Activated CD8-positive, alpha-beta memory T cell treated with anti-CD3 and anti-CD28 coated beads, Interleukin-2, amount 50 U/mL, for 1 hour (primary cell): ENCODE results near the gene AXIN1.
A peak's percentile ranks its signal among the peaks of the same experiment; 100 is the strongest.
"Not testable (repeated sequence)": the region's sequence is repeated elsewhere in the genome, so short reads cannot be mapped to it uniquely, and the experiment has no call there.

Source experiments
- DNase-seq: peaks from one replicate; pipeline ENCODE4 v3.0.0-alpha.2; 2020; ENCODE audit errors: extremely low read depth

AXIN1 gene

DNA sequence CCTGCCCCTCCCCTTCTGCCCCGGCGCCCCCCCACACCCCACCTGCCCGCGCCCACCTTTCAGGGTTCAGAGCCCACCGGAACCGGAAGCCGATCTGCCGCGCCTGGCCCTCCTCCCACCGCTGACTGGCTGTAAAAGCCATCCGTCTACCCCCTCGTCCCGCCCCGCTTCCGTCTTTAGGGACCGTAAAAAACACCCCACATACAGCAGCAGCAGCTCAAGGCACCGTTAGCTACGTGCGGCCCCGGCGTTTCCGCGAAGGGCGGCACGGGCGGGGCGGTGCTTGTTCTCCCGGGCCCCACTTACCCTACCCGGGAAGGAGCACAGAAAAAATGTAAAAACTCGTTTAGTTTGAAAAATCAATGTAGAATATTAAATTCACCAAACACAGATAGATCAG is 17.9 kb upstream of the AXIN1 start, which contains the start of gene MRPL28:
Gene MRPL28, minus strand, starts transcription at position 96 of the 400 bp plus-strand sequence. CDS start 320 bp downstream, outside the sequence.
- peak; percentile 82 for DNase-seq

DNA sequence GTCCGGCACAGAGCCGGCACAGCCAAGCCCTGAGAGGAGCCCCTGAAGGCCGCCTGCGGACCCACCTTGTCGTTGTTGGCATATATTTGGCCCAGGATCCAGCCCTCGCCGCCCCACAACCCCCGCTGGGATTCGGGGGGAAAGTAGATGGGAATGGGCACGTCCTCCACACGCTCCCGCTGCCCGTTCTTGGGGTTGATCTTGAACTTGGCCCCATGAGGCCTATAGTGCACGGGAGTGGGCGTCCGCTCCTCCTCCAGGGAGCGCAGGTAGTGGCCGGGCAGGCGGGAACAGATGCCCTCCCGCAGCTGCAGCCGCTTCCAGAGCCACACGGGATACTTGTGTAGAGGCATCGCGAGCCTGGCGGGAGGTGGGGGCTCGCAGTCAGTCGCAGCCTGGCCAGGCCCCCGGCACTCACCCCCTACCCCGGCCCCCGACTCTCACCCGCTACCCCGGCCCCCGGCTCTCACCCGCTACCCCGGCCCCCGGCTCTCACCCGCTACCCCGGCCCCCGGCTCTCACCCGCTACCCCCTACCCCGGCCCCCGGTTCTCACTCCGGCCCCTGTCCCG is 17.4 kb upstream of the AXIN1 start:
- DNase-seq: no peak

DNA sequence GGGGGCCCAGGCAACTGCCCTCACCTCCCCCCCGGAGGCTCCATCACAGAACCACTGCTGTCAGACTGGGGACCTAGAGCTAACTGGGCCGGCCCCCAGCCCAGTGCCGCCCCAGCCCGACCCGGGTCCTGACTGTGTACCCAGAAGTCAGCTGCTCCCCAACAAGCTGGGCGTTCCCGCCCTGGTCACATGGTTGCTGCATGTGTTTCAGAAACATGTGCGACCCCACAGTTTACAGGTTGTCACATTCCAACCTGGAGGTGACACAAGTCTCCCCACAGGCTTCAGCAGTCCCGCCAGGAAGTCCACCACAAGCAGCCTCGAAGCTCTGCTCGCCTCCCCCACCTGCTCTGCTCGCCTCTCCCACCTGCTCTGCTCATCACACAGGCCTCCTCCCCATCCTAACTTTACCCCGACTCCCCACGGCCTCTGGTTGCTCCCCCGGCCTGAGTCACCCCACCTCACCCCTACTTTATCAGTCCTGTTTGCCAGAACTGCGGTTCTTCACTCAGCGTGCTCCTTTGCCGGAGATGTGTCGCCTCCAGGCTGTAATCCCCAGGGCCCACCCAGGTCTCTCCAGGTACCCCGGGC is 16.8 kb upstream of the AXIN1 start:
- DNase-seq: no peak

DNA sequence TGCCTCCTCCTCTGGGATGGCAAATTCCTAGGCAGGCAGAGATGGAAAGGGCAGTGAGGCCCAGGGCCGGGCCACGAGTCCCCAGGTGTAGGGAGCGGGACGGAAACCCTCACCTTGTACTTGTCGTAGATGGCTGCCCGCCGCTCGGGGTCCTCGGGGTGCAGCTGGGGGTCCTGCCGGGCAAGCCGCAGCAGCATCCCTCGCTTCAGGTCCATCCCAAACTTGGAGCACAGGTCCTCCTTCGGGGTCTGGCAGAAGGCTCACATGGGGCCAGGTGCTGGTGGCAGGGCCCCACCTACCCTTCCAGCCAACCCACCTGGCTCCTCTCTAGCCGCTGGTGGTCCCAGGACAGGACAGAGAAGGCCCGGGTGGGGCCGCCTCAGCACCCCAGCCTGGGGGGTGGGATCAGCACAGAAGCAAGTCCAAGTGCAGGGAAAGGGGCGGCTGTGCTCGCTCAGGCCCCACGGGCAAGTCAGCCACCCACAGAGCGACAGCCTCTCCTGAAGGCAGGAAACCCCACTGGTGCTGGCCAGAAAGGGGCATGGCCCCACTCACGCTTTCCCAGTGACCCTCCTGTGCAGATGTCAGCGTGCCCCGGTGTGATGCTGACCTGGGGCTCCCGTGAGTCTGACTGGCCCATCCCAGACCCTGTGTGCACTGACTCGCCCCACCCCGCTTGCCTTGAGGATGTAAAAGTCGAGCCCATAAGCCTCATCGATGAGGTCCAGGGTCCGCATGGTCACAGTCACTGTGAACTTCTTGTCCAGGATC is 16.1 kb upstream of the AXIN1 start:
- no peak for DNase-seq

DNA sequence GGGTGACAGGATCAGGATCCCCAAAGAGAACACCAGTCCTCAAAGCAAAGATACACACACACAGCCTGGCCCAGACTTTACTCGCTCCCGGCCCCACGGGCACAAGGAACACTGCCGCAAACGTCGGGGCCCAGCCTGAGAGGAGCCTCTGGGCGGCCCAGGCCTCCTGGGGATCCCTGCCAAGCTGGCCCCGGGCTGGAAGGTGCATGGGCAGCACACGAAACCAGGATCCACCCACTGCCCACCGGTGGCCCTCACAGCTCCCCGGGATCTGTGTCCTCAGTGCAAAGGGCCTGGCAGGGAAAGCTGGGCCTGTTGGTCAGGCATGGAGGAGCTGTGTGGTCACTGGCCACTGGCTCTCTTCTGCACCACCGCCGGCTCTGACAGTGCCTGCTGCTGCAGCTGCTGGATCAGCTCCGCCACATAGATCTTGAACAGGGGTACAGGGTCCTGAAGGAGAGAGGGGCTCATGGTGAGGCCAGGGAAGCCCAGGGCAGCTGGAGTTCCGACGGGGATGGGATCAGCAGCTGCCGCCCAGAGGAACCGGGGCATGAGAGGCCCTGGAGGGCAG is 14.9 kb upstream of the AXIN1 start:
- DNase-seq: no peak

DNA sequence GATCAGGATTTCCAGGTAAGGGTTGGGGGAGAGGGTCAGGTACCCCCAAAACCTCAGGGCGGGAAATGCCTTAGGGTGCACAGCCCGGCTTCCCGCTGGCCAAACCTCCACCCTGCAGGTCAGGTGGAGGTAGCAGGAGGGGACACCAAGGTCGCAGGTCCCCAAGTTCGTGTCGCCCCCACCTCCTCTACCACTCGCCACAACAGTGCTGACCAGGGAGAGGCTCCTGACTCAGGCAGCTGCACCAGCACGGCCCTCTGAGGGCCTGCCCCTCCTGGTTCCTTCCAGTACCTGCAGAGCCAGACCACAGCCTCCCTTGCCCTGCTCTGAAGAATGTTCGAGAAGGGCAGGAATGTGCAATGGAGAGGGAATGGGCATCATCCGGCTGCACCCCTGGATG is 14.0 kb upstream of the AXIN1 start:
- no peak for DNase-seq

DNA sequence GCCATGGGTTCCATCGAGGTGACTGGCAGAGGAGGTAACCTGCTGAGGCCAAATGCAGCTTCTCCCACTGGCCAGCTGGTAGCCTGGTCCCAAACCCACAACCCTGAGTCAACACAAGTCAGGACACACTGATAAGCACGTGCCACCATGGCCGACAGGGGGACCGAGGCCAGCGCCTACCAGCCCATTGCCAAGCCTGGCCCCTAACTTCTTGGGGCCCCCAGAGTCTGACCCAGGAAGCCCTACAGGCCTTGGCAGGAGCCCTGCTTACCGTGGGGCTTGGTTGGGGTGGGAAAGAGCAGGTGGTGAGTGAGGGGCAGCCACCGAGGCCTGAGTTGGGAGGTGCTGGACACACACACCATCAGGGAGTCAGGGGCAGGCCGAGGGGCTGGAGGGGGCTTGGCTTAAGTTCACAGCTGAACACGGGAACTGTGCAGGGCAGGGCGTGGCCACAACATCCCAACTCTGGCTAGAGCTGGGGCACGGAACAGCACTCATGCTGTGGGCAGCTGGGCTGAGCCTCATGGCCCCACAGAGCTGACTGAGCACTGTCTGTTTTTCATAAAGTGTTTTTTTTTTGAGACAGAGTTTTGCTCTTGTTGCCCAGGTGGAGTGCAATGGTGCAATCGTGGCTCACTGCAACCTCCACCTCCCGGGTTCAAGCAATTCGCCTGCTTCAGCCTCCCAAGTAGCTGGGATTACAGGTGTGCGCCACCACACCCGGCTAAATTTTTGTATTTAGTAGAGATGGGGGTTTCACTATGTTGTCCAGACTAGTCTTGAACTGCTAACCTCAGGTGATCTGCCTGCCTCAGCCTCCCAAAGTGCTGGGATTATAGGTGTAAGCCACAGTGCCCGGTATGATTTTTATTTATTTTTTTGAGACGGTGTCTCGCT is 12.3 kb upstream of the AXIN1 start:
- DNase-seq: no peak

DNA sequence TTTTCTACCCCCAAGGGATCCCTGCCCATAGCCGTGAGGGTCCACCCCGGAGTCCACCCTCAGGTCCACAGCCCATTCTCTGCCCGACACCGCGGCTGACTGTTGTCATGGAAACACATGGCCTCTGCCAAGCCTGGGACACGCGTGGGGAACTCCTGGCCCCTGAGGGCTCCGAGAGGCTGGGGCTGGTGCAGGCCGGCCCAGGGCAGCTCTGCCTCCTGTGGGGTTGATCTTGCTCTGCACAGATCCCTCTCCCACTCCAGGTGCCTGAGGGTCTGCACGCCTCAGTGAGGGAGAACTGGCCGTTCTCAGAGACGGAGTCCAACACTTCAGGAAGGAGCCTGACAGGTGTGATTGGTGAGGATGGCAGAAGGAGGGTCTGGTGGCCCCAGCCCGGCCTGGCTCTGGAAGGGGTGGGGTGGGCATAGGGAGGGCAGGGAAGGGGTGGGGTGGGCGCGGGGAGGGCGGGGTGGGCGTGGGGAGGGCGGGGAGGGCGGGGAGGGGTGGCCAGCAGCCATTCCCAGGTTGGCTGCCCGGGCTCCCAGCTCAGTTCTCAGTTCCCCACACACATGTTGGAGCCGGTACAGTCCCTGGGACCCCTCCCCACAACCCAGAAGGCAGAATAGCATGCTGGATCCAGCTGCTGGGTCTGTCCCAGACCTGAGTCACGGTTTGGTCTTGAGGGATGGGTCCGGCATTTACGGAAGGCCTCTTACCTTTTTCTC is 11.4 kb upstream of the AXIN1 start:
- no peak for DNase-seq

DNA sequence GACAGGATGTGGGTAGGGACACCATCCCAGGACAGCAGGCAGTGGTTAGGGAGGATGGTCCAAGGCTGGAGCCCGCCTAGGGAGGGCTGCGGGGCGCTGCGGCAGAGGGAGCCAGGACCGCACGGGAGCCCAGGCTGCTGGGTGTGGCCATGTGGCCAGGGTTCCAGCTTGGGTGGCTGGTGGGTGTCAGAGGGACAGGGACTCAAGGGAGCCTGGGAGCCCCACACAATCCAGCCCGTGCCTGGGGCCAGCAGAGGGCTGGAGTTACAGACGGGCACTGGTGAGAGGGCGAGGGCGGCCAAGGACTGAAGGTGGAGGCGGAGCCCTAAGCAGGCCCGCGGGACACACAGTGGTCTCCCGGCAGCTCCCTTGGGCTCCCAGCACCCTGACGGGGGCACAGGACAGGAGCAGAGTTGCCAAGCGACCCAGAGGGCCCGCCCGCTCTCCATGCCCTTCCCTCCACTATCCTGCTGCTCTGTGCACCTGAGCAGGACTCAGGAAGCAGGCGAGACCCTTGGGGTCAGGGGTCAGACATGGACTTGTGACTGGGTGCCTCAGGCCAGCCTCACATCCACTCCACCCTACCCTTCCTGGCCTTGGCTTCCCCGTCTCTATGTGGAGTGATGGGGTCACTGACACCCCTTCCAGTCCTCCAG is 10.7 kb upstream of the AXIN1 start:
- no peak for DNase-seq

DNA sequence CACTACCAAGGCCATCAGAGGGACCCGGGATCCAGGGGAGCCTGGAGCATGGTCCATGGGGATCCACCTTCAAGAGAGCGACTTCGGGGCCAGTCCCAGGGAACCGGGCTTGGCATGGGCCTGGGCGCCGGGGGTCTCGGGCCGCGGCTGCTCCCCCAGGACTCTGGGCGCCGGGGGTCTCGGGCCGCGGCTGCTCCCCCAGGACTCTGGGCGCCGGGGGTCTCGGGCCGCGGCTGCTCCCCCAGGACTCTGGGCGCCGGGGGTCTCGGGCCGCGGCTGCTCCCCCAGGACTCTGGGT is 10.1 kb upstream of the AXIN1 start:
- DNase-seq: not testable (repeated sequence)

DNA sequence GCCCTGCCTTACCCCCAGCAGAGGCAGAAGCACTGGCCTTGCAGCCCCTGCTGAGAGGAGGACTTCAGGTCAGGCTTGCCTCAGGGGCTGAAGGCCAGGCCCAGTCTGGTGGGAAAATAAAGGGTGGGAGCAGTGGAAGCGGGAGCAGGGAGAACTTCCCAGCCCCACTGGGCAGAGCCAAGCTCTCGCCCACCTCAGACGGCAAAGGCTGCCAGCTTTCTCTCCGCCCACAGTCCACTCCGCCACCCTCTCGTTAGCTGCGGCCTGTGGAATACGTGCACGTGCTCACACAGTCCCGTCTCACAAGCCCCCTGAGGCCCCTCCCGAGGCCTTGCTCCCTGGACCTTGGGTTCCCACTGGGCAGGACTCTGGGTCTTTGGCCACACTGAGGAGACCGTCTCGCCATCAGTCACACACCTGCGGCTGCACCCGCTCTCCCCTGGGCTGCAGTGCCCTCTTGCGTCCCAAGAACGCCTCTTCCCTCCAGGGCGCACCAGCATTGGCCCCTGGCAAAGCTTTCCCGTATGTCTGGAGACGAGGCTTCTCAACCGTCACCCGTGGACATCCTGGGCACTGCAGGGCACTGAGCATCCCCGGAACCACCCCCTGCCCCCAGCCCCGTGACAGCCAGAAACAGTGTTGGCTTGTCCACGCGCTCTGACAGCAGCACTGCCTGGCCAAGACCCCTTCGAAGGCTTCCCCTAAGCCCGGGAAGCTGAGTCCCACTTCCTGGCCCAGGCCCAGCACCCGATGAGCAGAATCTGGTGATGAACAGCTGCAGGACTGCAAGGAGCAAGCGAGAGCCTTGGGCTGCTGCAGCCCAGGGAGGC is 9.6 kb upstream of the AXIN1 start:
- DNase-seq: no peak

DNA sequence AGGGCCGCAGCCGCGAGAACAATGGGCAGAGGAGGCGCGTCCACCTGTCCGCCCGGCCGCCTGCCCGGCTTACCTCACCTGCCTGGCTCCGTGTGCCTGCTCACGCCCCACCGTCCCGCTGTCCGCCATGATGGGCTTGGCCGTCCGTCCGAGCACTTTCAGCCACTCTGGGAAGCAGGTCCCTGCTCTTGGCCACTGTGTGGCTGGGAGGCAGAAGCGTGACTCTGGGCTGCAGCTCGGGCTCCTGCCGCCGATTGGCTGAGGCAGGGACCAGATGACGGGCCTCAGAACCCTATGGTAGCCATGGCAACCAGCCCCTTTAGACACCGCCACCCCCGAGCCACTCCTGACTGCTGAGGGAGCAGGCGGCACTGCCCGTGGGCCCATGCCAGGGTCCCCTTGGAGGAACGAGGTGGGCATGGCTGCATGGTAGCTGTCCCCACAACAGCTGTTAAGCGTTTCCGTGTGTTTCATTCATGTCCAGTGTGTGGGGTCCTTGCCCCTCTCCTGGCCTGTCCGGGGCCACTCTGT is 8.9 kb upstream of the AXIN1 start:
- DNase-seq: no peak

DNA sequence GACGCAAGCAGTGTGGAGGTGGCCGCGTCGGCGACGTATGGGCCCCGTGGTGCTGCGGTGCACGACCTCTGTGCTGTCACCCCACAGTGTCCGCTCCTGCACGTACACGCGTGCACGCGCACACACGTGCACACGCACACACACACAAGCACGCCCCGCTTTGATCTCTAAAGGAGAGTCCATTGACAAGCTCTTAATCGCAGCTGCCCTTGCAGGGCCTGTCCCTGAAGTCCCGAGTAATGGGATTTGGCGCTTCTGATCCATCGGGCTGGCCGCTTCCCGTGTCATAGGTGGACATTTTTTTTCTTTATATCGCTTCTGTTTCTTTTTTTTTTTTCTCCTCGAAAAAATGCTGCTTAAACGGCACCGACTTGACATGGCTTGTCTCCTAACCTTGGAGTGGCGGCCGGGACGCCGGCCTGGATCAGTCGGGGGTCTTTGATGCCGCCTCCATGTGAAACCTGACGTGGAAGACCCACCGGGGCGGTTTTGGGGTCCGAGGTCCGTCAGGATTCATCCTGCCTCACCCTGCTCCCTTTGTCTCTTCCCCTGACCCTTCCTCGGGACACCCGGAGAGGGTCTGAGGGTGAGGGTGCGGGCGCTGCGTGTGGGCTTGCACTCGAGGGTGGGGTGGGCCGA is 8.3 kb upstream of the AXIN1 start:
- DNase-seq: no peak

DNA sequence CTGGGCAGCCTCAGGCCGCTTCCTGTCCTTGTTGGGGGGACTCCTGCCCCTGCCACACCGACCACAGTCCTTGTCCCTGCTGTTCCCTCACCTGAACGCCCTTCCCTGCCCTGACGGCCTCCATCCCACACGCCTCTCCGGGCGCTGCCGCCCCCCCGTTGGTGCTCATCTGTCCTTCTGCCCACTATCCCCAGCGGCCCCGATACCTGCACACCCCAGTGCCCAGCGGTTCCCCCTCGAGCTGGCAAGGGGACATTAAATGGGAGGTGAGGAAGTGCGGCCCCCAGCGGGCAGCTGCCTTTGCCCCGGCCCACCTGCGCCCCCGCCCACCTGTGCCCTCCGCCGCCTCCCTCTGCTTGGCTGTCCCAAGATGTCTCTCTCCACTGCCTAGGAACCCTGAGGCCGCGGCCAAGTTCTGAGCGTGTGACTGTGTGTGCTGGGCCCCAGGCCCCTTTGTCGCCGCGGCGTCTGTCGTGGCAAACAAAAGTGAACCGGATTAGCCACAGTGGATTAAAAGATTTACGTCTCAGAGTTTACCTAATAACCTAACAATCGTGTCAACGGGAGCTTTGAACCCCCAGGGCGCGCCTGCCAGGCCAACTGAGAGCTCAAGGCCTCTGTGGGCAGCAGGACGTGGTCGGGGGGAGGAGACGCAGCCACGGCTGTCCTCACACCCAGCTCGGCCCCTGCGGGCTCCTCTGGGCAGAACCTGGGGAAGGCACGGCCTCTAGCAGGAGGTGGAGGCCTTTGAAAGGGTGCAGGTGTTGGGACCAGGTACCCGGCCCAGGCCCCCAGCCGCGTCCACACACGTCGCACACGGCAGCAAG is 7.6 kb upstream of the AXIN1 start:
- DNase-seq: no peak

DNA sequence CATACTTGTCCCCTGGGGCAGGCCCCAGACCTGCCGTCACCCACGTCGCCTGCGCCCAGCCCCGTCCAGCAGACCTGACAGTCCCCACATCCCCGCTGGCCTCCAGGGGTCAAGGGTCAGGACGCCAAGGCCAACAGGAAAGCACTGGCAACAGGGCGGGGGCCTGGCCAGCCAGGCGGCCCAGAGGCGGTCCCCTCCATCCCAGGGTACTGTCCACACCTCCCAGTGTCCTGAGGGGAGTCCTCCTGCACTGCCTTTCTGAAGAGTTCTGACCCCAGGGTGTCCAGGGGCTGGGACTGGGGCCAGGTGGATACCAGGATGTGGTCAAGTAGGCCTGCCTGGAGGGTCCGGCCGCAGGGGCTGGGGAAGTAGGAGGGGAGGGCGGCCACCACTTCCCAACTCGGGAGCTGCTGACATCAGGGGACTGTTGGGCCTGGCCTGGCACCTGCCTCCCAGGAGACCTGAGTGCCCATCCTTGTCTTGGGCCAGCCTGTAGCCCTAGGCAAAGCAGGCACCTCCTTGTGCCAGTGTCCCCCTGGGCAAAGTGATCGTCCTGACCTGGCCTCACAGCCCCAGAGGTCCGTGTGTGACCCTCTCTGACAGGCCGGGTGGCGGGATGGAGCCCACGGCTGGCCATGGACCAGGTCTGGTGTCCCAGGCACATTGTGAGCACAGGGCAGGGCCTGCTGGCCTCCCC is 6.7 kb upstream of the AXIN1 start:
- no peak for DNase-seq

DNA sequence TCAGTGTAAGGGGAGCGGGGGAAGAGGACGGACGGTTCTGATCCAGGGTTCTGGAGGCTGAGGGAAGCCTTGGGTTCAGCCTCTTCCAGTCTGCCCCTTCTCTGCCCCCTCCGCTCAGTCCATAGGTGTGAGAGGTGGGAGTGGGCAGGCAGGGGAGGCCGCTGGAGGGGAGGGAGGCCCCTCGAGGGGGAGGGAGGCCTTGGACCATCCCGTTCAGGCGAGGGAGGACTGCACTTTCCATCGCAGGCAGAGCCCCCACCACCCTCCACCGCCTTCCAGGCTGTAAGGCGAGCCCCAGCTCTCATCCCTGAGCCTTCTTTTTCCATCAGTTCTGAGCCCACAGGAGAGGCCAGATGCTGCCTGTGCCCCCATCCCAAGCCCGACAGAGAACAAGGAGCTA is 4.2 kb upstream of the AXIN1 start:
- no peak for DNase-seq

DNA sequence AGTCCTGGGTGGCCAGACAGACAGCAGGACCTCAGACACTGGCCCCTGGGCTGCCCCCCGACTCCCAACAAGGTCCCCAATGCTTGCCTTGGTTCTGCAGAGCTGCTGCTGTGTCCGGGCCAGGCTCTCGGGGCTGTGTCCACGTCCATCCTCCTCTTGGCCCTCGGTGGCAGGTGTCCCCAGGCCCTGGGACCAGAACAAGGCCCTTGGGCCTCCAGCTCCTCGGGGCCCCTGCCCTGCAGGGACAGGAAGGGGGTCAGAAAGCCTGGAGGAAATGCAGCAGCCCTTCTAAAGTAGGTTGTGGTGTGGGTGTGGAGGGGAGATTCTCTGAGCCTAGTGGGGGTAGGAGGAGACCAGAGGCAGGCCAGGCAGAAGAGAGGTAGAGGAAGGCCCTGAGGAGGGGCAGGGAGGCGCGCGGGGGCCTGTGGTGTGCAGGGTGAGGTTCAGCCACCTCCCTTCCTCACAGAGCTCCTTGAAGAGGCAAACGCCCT is 2.5 kb upstream of the AXIN1 start:
- DNase-seq: no peak
